AG09319 (cell line): ENCODE measurements around the gene KIF19.

Experiments used
- DNase-seq: peaks from one replicate; pipeline ENCODE4 v3.0.0-alpha.2; 2010; ENCODE audit warnings: low read depth; ENCODE audit errors: extremely low read depth
- TF ChIP-seq, protein P1 (sequence below): IDR thresholded peaks from 2 replicates; pipeline ENCODE4 v1.5.1; 2011; ENCODE audit warnings: low read depth, mild to moderate bottlenecking, inconsistent platforms, low read length, moderate library complexity

KIF19 gene

DNA sequence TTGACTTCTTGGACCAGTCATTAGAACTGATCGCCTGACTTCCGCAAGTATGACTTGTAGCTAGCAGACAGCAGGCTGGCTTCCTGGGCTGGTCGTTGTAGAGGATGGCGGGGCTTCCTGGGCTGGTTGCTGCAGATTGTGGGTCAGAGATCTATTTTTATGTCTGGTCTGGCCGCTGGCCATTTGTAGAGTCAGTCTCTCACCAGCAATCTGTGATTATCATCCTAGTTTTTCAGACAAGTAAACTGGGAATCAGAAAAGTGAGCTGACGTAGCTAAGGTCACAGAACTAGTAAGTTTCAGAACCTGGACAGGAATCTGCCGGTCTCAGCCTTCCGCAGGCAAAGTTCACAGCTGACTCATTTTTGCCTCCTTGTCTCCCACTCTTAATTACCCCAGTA is 60.4 kb downstream of the KIF19 start:
- TF ChIP-seq, protein P1, sequence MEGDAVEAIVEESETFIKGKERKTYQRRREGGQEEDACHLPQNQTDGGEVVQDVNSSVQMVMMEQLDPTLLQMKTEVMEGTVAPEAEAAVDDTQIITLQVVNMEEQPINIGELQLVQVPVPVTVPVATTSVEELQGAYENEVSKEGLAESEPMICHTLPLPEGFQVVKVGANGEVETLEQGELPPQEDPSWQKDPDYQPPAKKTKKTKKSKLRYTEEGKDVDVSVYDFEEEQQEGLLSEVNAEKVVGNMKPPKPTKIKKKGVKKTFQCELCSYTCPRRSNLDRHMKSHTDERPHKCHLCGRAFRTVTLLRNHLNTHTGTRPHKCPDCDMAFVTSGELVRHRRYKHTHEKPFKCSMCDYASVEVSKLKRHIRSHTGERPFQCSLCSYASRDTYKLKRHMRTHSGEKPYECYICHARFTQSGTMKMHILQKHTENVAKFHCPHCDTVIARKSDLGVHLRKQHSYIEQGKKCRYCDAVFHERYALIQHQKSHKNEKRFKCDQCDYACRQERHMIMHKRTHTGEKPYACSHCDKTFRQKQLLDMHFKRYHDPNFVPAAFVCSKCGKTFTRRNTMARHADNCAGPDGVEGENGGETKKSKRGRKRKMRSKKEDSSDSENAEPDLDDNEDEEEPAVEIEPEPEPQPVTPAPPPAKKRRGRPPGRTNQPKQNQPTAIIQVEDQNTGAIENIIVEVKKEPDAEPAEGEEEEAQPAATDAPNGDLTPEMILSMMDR: no peak
- DNase-seq: no peak

DNA sequence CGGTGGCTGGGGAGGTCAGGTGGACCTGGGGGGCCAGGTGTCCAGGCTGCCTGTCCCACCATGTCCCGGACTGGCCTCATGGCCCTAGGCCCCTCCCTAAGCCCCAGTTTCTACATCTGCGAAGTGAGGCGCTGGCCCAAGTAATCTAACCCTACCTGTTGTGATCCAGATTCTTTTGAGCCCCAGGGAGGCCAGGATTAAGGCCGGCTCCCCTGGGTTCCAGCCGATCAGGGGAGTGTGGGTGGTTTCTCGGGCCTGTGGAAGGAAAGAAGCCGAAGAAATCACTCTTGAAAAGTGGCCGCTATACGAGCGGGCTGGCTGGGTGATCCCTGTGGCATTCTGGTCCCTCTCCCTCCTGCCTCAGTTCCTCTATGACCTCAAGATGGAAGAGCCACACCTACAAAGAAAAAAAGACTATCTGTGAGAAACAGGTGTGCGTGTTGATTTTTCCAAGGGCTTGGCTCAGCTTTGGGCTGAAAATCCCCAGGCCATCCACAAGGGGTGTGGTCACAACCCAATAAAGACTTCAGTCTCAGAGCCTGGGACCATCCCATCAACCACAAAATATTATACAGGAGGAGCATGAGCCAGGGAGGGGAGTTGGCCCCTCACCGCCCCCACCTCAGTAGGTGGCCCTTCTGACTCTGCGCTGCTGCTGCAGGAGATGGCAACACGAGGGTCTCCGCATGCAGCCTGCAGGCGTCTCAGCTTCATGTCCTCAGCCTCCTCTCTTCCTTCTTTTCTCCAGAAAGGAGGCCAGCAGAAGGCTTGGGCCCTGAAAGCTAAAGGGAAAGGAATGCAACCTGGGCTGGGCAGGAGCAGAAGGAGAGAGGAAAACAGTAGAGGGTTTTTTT is 61.6 kb downstream of the KIF19 start:
- DNase-seq: no peak
- TF ChIP-seq, protein P1: no peak

DNA sequence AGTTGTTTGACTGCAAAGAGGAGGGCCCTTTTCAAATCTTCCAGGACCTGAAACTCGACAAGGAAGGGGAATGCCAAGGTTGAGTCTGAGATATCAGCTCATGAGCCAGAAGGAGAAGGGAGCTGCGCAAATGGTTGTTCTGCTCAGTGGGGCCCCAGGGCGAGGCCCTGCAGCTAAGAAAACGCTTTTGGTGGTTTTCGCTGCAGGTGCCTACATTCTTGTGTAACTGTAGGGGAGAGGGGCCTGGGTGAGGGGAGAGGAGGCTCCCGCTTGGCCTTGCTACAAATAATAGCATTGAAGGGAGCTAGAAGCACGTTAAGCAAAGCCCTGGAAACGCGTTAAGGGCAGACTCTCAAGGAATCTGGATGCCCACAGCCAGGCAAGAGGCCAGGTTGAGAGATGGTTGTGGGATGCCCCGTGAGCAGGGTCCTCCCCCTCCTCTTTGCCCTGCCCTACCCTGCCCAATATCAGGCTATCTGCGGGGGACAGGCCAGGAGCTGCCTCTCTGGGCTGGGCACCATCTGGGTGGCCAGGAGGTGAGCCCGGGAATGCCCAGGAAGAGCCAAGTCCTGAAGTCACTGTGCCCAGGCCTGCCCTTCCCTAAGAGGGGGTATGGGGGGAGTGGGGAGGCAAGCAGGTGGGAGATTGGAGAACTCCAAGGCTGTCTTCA is 63.2 kb downstream of the KIF19 start:
- DNase-seq: no peak
- TF ChIP-seq, protein P1: no peak

DNA sequence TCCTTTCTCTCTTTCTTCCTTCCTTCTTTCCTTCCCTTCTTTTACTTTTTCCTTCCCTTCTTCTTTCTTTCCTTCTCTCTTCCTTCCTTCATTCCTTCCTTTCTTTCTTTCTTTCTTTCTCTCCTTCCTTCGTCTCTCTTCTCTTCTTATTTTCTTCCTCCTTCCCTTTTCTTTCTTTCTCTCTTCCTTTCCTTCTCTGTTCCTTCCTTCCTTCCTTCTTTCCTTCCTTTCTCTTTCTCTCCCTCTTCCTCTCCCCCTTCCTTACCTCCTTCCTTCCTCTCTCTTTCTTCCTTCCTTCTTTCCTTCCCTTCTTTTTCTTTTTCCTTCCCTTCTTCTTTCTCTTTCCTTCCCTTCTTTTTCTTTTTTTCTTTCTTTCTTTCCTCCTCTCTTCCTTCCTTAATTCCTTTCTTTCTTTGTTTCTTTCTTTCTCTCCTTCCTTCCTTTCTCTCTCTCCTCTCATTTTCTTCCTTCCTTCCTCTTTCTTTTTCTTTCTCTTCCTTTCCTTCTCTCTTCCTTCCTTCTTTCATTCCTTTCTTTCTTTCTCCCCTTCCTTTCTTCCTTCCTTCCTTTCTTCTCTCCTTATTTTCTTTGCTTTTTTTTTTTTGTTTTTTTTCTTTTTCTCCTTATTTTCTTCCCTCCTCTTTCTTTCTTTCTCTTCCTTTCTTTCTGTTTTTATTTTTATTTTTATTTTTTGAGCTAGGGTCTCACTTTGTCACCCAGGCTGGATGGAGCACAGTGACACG is 64.1 kb downstream of the KIF19 start:
- TF ChIP-seq, protein P1: no peak
- DNase-seq: no peak

DNA sequence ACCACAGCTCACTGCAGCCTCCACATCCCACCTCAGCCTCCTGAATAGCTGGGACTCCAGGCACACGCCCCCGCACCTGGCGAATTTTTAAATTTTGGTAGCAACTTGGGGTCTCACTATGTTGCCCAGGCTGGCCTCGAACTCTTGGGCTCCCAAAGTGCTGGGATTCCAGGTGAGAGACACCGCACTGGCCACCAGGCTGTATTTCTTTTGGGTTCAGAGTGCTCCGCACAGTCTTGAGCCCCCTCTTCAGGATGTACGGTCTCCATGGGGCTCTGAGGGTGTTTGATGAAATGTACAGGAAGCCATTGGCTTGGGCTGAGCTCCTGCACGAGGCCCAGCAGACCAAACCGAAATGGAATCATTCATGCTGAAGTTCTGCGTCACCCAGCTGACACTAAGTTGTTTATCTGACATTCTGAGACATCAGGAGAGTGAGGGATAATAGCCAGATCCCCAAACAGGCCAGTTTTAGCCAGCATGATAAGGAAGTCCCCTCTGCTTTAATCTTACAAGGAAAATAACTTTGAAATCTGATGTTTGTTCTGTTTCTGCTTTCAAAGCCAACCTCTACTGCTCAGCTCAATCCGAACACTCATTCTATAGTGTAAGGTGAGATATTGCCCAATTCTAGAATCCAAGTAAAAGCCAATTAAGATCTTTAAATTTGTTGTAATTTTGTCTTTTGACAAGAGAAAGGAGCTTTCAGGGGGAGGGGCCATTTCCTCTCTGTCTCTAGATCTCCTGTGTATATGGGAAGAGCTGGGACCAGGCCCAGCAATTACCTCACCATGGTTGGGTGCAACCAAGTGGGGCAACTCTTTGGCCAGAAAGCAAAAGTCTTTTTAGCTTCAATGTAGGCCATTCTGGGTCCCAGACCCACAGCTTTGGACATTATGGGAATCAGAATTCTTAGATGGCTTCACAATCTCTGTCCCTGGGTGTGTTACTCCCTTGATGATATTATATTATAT is 64.9 kb downstream of the KIF19 start:
- DNase-seq: no peak
- TF ChIP-seq, protein P1: no peak

DNA sequence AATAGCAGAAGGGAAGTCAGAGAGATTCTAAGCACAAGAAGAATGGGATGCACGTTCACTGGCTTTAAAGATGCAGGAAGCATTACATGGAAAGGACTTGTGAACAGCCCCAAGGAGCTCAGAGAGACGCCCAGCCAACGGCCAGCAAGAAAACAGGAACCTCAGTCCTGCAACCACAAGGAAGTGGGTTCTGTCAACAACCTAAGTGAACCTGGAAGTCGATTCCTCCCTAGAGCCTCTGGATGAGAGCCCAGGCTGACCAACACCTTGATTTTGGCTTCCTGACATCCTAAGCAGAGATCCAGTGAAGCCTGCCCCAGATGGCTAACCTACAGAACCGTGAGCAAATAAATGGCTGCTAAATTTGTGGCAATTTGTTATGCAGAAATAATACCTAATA is 65.7 kb downstream of the KIF19 start:
- no peak for DNase-seq
- TF ChIP-seq, protein P1: no peak
